ENCODE data around the gene EPB41L4B.

Gene EPB41L4B

DNA sequence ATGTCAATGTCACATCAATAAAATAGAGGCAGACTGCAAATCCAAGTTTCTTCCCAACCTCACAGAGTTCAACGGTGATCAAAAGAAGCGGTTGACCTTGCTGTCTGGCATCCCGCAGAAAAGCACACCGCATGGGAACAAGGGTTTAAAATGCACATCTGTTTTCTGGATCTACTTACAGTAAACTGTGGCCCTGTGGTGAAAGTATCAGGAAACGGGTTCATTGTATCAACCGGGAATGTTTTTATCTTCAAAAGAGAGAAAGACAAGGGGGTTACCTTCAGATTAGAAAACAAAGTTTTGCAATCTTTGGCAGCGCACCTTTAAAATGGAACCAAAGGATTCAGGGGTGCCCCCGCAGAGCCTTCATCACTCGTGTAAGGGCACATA is 138.3 kb downstream of the EPB41L4B start:
- DNase-seq: no peak
- H3K27ac Mint-ChIP-seq: no peak overlapping the region
- no peaks in the 10 kb centered on the region for H3K9me3 Mint-ChIP-seq
- H3K4me3 Mint-ChIP-seq: no peak overlapping the region
- TF ChIP-seq, protein P1, sequence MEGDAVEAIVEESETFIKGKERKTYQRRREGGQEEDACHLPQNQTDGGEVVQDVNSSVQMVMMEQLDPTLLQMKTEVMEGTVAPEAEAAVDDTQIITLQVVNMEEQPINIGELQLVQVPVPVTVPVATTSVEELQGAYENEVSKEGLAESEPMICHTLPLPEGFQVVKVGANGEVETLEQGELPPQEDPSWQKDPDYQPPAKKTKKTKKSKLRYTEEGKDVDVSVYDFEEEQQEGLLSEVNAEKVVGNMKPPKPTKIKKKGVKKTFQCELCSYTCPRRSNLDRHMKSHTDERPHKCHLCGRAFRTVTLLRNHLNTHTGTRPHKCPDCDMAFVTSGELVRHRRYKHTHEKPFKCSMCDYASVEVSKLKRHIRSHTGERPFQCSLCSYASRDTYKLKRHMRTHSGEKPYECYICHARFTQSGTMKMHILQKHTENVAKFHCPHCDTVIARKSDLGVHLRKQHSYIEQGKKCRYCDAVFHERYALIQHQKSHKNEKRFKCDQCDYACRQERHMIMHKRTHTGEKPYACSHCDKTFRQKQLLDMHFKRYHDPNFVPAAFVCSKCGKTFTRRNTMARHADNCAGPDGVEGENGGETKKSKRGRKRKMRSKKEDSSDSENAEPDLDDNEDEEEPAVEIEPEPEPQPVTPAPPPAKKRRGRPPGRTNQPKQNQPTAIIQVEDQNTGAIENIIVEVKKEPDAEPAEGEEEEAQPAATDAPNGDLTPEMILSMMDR (IDR thresholded peaks at IDR 0.05): no peak
- H3K4me1 Mint-ChIP-seq: peaks cover 7% of the 10 kb centered on the region
- H3K27me3 Mint-ChIP-seq (ENCODE audit: low read depth, poor library complexity): peaks cover 28% of the 10 kb centered on the region
- no peaks in the 10 kb centered on the region for H3K36me3 Mint-ChIP-seq (ENCODE audit: low read depth)

DNA sequence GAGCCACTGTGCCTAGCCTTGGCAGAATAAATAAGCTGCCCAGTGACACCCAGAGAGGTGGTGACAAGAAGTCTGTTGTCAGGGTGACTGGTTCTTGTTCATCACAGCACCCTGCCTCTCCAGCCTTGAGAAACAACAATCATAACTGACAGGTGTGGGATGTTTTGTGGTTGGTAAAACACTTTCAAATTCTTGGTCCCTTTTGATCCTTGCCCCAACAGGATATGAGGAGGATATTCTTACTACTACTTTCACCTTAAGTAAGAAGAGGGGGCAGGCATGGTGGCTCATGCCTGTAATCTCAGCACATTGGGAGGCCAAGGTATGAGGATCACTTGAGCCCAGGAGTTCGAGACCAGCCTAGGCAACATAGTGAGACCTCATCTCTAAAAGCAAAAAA is 139.6 kb downstream of the EPB41L4B start:
- DNase-seq: no peak
- Mint-ChIP-seq H3K9me3 (no peaks in the 10 kb centered on the region), H3K36me3 (ENCODE audit: low read depth) (no peaks in the 10 kb centered on the region), H3K4me1 (peaks cover 14% of the 10 kb centered on the region), H3K4me3 (no peak overlapping the region), H3K27ac (no peak overlapping the region), H3K27me3 (ENCODE audit: low read depth, poor library complexity) (peaks cover 18% of the 10 kb centered on the region)
- TF ChIP-seq, protein P1 (IDR thresholded peaks at IDR 0.05): no peak

DNA sequence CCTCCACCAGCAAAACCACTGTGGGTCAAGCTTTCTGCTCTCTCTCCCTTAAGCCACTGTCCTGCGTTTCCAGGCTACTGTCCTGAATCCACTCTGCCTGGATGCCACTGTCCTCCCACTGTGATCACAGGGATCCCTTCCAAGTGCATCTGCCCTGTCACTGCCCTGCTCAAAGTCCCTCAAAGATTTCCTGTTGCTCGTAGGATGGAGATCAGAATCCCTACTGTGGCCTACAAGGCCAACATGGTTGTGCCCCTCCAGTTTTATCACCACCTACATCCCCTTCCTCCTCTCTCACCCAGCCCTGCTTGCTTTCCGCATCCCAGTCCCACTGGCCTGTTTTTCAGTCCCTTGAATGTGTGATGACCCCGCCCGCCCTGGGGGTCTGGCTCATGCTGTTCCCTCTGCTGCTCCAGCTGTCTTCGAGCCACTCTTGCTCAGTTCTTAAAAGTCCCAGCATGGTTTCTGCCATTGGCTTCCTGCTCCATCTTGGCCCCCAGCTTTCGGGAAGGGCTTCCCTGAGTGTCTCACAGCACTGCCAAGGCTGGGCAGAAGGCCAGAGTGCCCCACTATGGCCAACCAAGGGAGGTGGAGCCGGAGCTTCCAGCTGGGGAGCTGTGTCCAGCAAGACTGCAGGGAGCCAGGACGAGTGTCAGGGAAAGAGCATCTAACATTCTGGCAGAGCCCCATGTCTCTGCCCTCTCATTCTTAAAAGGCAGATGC is 140.9 kb downstream of the EPB41L4B start:
- H3K4me3 Mint-ChIP-seq: no peak overlapping the region
- H3K27ac Mint-ChIP-seq: no peak overlapping the region
- no peaks in the 10 kb centered on the region for H3K36me3 Mint-ChIP-seq (ENCODE audit: low read depth)
- peaks cover 16% of the 10 kb centered on the region for H3K4me1 Mint-ChIP-seq
- TF ChIP-seq, protein P1 (IDR thresholded peaks at IDR 0.05): no peak
- DNase-seq: no peak
- no peaks in the 10 kb centered on the region for H3K9me3 Mint-ChIP-seq
- H3K27me3 Mint-ChIP-seq (ENCODE audit: low read depth, poor library complexity): peaks cover 18% of the 10 kb centered on the region

DNA sequence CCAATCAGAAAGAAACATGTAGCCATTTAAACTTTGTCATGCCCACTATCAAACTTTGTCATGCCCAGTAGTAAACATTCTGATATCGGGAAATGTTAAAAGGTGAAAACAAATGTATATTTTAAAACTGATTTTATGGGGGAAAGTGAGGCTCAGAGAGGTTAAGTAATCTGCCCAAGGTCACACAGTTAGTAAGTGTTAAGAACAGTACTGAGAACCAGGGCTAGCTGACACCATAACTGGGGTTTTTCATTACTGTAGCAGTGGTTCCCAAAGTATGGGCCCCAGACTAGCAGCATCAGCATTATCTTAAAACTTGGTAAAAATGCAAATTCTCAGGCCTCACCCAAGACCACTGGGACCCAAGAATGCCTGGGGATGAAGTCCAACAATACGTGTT is 143.9 kb downstream of the EPB41L4B start:
- Mint-ChIP-seq H3K4me1 (peaks cover 10% of the 10 kb centered on the region), H3K9me3 (no peaks in the 10 kb centered on the region), H3K27me3 (ENCODE audit: low read depth, poor library complexity) (peaks cover 25% of the 10 kb centered on the region), H3K4me3 (no peak overlapping the region), H3K36me3 (ENCODE audit: low read depth) (no peaks in the 10 kb centered on the region), H3K27ac (peak overlapping the region; percentile 64)
- no peak for DNase-seq
- TF ChIP-seq, protein P1 (IDR thresholded peaks at IDR 0.05): no peak

DNA sequence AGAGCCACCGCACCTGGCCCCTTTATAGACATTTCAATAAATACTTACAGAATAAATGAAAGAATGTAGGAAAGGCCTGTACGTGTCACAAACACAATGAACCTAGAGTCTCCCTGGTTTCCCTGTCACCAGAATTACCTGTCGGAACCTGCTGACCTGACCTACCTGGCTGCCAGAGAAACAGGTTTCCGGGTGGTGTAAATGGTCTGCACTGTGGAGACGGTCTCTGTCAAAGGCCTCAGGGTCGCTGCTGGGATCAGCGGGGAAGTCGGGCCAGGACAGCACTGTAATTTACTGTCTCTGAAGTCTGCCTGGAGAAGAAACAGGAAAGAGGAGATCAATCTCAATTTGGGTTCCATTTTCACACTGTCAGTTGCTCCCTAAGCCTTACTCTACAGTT is 144.5 kb downstream of the EPB41L4B start:
- Mint-ChIP-seq H3K4me1 (peaks cover 10% of the 10 kb centered on the region), H3K27ac (peak overlapping the region; percentile 64), H3K9me3 (no peaks in the 10 kb centered on the region), H3K27me3 (ENCODE audit: low read depth, poor library complexity) (peaks cover 26% of the 10 kb centered on the region), H3K36me3 (ENCODE audit: low read depth) (no peaks in the 10 kb centered on the region), H3K4me3 (no peak overlapping the region)
- TF ChIP-seq, protein P1 (IDR thresholded peaks at IDR 0.05): no peak
- DNase-seq: peak; percentile 26

DNA sequence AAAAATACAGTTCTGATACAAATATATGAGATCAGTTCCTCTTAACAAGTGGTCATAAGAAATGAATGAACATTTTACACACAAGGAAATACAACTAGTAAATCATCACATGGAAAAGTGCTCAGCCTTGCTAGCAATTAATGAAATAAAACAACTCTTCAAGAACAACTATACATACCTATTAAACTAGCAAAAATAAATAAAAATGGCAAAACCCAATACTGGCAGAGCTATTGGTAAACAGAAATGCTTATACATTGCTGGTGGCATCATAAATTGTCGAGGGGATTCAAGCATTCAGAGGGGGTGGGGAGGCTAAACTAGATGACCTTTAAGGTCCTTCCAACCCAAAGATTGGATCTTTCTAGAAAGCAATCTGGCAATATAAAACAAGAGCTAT is 147.9 kb downstream of the EPB41L4B start:
- Mint-ChIP-seq H3K27ac (no peak overlapping the region), H3K9me3 (peaks cover 4% of the 10 kb centered on the region), H3K4me1 (peaks cover 10% of the 10 kb centered on the region), H3K4me3 (no peak overlapping the region), H3K27me3 (ENCODE audit: low read depth, poor library complexity) (peaks cover 39% of the 10 kb centered on the region), H3K36me3 (ENCODE audit: low read depth) (no peaks in the 10 kb centered on the region)
- TF ChIP-seq, protein P1 (IDR thresholded peaks at IDR 0.05): no peak
- no peak for DNase-seq
